Measurements from ENCODE around the gene RNF145.
"Not testable (repeated sequence)": the region's sequence is repeated elsewhere in the genome, so short reads cannot be mapped to it uniquely, and the experiment has no call there.

Gene RNF145

GRCh38 chr5:159244890-159245289 is 35.5 kb upstream of the RNF145 start:
- DNase-seq (ENCODE audit: low read depth) = no peak
- H3K4me3 ChIP-seq (ENCODE audit: low read depth, low read length) = no peak overlapping the region
- in situ Hi-C loops (cut with HindIII; ENCODE audit: low sequenced_read_pairs) = no loop called here
- TF ChIP-seq, protein P1, sequence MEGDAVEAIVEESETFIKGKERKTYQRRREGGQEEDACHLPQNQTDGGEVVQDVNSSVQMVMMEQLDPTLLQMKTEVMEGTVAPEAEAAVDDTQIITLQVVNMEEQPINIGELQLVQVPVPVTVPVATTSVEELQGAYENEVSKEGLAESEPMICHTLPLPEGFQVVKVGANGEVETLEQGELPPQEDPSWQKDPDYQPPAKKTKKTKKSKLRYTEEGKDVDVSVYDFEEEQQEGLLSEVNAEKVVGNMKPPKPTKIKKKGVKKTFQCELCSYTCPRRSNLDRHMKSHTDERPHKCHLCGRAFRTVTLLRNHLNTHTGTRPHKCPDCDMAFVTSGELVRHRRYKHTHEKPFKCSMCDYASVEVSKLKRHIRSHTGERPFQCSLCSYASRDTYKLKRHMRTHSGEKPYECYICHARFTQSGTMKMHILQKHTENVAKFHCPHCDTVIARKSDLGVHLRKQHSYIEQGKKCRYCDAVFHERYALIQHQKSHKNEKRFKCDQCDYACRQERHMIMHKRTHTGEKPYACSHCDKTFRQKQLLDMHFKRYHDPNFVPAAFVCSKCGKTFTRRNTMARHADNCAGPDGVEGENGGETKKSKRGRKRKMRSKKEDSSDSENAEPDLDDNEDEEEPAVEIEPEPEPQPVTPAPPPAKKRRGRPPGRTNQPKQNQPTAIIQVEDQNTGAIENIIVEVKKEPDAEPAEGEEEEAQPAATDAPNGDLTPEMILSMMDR (IDR thresholded peaks at IDR 0.05; ENCODE audit: low read depth, low read length, missing control alignments) = no peak

GRCh38 chr5:159244163-159244562 is 34.8 kb upstream of the RNF145 start:
- TF ChIP-seq, protein P1 (IDR thresholded peaks at IDR 0.05; ENCODE audit: low read depth, low read length, missing control alignments) = no peak
- DNase-seq (ENCODE audit: low read depth) = no peak
- H3K4me3 ChIP-seq (ENCODE audit: low read depth, low read length) = no peak overlapping the region
- in situ Hi-C loops (cut with HindIII; ENCODE audit: low sequenced_read_pairs) = no loop called here

GRCh38 chr5:159243385-159243784 is 34.0 kb upstream of the RNF145 start:
- no peak overlapping the region for H3K4me3 ChIP-seq (ENCODE audit: low read depth, low read length)
- TF ChIP-seq, protein P1 (IDR thresholded peaks at IDR 0.05; ENCODE audit: low read depth, low read length, missing control alignments) = no peak
- in situ Hi-C loops (cut with HindIII; ENCODE audit: low sequenced_read_pairs) = no loop called here
- DNase-seq (ENCODE audit: low read depth) = no peak

DNA sequence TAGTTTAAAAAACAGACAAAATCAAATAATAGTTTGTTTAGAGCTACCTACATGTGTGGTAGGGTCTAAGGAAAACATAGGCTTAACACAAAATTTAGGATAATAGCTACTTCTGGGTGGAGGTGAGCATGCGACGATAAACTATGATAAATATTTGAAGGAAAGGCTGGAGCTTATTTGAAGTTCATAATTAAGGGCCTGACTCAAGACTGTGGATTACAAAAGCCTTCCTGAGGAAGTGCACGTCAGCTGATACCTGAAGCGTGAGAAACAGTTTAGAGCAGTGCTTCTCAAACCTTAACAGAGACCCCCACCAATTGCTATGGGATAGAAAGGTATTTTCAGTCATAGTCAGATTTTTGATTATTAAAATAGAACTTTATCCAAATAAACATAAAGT is 33.3 kb upstream of the RNF145 start:
- H3K4me3 ChIP-seq (ENCODE audit: low read depth, low read length) = no peak overlapping the region
- TF ChIP-seq, protein P1 (IDR thresholded peaks at IDR 0.05; ENCODE audit: low read depth, low read length, missing control alignments) = no peak
- in situ Hi-C loops (cut with HindIII; ENCODE audit: low sequenced_read_pairs) = no loop called here
- DNase-seq (ENCODE audit: low read depth) = no peak

GRCh38 chr5:159241946-159242552 is 32.7 kb upstream of the RNF145 start:
- in situ Hi-C loops (cut with HindIII; ENCODE audit: low sequenced_read_pairs) = no loop called here
- no peak overlapping the region for H3K4me3 ChIP-seq (ENCODE audit: low read depth, low read length)
- TF ChIP-seq, protein P1 (IDR thresholded peaks at IDR 0.05; ENCODE audit: low read depth, low read length, missing control alignments) = no peak
- no peak for DNase-seq (ENCODE audit: low read depth)

GRCh38 chr5:159240301-159240870 is 31.0 kb upstream of the RNF145 start:
- no peak for DNase-seq (ENCODE audit: low read depth)
- TF ChIP-seq, protein P1 (IDR thresholded peaks at IDR 0.05; ENCODE audit: low read depth, low read length, missing control alignments) = no peak
- H3K4me3 ChIP-seq (ENCODE audit: low read depth, low read length) = no peak overlapping the region
- in situ Hi-C loops (cut with HindIII; ENCODE audit: low sequenced_read_pairs) = no loop called here

GRCh38 chr5:159235871-159236520 is 26.6 kb upstream of the RNF145 start:
- DNase-seq (ENCODE audit: low read depth); H3K4me3 ChIP-seq (ENCODE audit: low read depth, low read length); in situ Hi-C loops (cut with HindIII; ENCODE audit: low sequenced_read_pairs): not testable (repeated sequence)

All from astrocyte of the cerebellum (primary cell).